GM11168 (cell line): ENCODE data around the gene PSMD14.
"Not testable (repeated sequence)": the region's sequence is repeated elsewhere in the genome, so short reads cannot be mapped to it uniquely, and the experiment has no call there.

Experiments
- in situ Hi-C: fragments of 300-500 bp; cut with MboI; formaldehyde crosslinking; loops from one replicate; pipeline ENCODE4 v1.12.0; 2022; ENCODE audit warnings: low sequenced_read_pairs; ENCODE audit not compliant: unreplicated experiment

Gene PSMD14

GRCh38 chr2:161332371-161332967 is 24.2 kb downstream of the PSMD14 start:
- in situ Hi-C loops: no loop called here

DNA sequence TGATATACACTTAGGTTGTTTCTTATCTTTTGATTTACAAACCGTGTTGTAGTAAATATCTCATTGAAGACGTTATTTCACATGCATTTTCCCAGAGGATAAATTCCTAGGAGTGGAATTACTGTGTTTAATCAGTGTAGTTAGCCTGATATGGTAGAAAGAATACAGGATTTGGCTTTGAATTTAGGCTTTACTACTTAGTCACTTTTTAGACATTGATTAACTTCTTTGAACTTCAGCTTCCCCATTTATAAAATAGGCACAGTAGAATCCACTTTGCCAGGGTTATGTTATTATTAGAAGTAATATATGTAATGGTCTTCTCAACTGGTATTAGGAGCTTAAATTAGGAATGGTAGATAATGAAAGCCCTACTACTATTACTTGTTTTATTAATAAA is 27.4 kb downstream of the PSMD14 start:
- in situ Hi-C loops: no loop called here

DNA sequence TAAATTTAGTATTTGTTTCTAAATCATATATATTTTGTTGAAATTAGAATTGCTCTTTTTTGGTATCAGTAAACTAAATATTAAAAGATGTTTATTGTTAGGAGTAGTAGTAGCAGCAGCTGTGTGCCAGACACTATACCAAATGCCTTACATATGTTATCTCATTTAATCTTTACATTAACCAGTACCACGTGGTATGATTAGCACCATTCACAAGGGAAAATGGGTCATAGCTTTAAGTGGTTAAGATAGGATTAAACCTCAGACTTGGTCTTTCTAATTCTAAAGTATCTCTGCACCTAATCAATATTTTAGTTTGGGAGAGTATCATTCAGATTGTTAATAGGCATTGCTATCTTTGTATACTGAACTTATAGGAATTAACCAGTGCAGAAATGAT is 29.0 kb downstream of the PSMD14 start:
- in situ Hi-C loops: no loop called here

- in situ Hi-C loops: not testable (repeated sequence)
Observed at GRCh38 chr2:161339532-161339931, 31.3 kb downstream of the PSMD14 start.

DNA sequence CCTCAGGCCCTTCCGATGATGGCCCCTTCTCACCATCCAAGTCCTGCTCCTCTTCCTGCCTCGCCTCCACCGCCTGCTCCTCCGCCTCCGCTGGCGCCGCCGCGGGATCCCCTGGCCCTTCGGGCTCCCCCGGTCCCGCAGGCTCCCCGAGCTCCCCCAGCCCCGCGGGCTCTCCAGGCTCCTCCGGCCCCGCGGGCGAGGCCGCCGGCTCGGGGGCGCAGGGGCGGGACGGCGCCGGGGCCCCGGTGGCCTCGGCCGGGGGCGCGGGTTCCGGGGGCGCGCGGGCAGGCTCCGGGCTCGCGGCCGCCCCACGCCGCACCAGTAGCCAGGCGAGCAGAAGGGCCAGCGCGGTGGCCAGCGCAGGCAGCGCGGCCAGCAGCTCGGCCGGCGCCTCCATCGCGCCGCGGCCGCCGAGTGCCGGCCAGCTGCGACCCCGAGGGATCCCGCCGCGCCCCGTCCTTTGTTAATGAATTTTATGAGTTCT is 32.7 kb downstream of the PSMD14 start:
- in situ Hi-C loops: not testable (repeated sequence)

GRCh38 chr2:161343235-161343634 is 35.0 kb downstream of the PSMD14 start:
- in situ Hi-C loops: no loop called here

GRCh38 chr2:161344692-161345091 is 36.5 kb downstream of the PSMD14 start:
- in situ Hi-C loops: no loop called here

- in situ Hi-C loops: no loop called here
Observed at GRCh38 chr2:161351678-161352077, 43.5 kb downstream of the PSMD14 start.

DNA sequence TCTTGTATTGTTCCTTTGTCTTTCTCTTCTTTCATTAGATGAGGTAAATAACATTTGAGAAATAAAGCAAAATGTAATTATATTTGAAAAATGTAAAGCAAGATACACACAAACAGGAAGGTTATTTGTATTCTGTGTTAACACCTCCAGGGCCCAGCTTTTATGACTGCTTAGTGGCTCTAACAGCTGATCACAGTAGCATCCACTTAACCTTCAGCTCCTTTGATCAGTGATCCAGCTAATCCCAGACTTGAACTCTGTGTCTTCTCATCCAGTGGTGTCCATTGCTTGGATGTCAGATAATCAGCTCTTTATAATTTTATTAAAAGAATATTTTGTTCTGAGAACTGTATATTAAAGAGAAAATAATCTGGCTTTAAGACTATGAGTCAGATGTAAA is 44.5 kb downstream of the PSMD14 start:
- in situ Hi-C loops: no loop called here

DNA sequence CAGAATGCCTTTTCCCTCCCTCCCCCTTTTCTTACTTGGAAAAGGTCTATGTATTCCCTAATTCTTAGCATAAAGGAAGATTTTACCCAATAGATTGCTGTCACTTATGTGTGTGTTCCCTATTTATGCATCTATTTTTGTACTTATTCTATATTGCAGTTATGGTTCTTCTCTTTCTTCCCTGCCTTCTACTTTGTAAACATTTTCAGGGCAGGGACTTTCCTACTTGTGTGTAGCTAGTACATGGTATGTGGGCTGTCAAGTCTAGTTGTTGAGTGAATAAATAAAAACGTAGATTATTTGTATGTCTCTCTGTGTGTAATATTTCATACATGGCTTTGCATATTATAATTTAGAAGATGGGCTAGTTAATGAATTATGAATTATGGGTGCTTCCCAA is 45.3 kb downstream of the PSMD14 start:
- in situ Hi-C loops: no loop called here

DNA sequence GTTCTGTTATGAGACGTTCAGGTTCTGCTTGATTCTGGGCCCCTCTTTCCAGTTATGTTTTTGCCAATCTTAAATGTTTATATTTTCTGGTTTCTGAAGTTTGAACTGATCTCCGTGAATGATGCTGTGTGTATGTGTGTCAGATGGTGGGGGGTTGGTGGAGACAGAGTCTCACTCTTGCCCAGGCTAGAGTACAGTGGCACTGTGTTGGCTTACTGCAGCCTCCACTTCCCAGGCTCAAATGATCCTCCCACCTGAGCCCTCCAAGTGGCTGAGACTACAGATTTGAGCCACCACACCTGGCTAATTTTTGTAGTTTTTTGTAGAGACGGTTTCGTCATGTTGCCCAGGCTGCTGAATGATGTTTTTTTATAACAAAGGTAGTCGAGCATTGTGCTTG is 45.9 kb downstream of the PSMD14 start:
- in situ Hi-C loops: no loop called here

DNA sequence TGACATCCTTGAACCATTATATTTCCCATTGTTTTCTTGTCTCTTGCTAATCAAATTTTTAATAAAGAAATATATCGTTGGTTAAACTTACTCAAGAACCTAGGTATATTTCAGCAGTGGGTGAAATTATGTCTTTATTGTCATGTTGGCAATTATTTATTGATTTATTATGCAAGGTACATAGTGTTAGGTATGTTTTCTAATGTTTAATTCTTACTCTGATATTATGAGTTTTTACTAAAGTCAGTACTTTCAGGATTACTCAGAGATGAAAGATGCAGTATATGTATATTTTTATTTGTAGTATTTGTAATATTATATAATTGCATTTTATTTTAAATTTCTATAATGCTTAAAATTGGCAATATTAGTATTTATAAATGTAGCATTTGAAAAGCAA is 46.9 kb downstream of the PSMD14 start:
- in situ Hi-C loops: no loop called here

DNA sequence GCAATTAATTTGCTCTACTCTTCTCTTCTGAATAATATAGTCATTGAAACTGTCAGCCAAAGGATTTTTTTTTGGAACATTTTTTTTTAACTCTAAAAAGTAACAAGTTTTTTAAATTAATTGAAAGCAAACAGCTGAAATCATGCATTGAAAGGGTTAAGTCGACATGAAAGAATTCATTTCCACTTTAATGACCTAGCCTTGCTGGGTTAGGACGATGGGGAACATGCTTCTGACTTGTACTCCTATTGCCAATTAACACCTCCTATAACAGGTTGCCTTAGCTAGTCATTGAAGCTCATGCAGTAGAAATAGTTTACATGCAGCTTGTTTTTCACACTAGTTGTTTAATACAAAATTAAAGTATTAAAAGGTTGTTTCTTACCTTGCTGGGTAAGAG is 47.8 kb downstream of the PSMD14 start:
- in situ Hi-C loops: no loop called here

DNA sequence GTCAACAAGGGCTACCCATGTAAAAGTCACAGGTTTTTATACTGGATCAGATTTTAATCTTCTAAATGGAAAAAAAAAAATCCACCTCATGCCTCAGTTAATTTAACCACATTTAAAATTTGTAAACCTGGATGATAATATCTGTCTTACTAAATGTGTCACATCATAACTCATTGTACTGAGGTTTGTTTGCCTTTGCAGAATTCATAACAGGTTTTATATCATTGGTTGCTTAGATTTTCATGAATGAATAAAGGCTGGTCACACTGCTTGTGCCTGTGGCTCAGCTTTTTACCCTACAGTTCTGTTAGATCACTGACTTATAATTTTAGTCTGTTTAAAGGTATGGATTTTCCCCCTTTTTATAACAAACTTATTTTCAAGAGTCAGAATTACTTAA is 48.9 kb downstream of the PSMD14 start:
- in situ Hi-C loops: no loop called here

DNA sequence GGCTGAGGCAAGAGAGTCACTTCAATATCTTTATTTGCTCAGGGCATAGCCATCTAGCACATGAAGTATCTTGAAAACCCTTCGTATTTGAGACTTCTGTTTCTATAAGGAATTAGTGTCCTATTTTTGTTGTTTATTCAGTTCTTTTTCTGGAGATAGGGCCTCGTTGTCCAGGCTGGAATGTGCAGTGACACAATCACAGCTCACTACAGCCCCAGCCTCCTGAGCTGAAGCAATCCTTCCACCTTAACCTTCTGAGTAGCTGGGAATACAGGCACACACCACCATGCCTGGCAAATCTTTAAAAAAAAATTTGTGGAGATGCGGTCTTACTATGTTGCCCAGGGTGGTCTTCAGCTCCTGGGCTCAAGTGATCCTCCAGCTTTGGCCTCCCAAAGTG is 50.6 kb downstream of the PSMD14 start:
- in situ Hi-C loops: no loop called here

GRCh38 chr2:161360095-161360654 is 52.0 kb downstream of the PSMD14 start:
- in situ Hi-C loops: not testable (repeated sequence)

GRCh38 chr2:161362568-161363166 is 54.4 kb downstream of the PSMD14 start:
- in situ Hi-C loops: no loop called here

DNA sequence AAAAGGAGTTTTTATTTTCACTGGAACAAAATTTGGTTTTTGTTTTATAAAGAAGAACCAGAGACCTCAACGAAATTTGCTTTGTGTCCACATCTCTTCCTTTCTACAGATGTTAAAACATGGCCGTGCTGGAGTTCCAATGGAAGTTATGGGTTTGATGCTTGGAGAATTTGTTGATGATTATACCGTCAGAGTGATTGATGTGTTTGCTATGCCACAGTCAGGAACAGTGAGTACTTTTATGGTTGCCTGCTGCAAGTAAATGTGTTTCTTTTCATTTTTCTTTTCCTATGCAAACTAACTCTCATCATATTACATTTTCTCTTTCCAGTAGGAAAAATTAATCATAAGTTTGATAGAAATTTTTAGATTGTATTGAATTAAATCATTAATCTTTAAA is 59.5 kb downstream of the PSMD14 start:
- in situ Hi-C loops: no loop called here

DNA sequence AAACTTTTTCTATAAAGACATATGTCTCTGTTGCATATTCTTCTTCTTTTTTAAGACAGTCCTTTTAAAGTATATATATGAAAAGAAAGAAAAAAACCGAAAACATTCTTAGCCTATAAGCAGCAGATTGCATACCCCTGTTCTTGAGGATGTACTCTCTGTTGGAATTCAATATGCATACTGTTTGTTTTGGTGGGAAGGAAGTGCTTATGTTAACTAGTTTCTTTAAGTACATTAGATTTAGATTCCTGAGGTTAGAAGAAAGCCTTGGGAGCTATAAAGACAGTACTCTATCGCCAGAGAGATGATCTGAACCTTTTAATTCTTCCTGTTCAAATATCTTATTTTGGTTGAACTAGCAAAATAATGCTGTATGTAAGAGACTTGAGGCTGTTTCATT is 61.1 kb downstream of the PSMD14 start:
- in situ Hi-C loops: no loop called here

GRCh38 chr2:161370981-161371380 is 62.8 kb downstream of the PSMD14 start:
- in situ Hi-C loops: no loop called here

DNA sequence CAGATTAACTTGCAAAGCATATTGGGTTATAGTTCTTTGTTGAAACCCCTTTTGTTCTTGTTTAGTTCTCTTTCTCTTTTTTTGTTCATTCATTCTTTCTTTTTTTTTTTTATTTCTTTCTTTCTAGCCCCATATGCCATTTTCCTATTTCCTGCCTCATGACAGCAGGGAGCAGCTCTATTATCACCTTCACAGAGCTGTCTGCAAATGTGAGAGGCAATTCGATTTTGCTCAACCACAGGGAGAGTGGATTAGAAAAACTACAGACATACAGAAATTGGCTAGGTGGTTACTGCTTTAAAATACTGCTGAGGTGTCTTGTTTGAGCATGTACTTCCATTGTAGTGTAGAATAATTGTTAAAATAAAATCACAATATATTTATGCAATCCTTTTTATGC is 63.6 kb downstream of the PSMD14 start:
- in situ Hi-C loops: no loop called here

- in situ Hi-C loops: no loop called here
Observed at GRCh38 chr2:161373942-161374341, 65.7 kb downstream of the PSMD14 start.
